Measurements from ENCODE around the gene STK24.

- TF ChIP-seq CTCF (IDR thresholded peaks at IDR 0.05) (no peak), POLR2A (IDR thresholded peaks at IDR 0.05) (no peak)
Measured at GRCh38 chr13:98529171-98529570, 47.7 kb downstream of the STK24 start.
